Transverse colon (tissue), 4 donors: Measurements from ENCODE around the gene ZNF575. TPM values are rescaled to one million over a fixed set of nuclear protein-coding genes. Genes with fewer than 3 reads are reported as not detected.

Source experiments
- DNase-seq: peaks from one replicate; pipeline ENCODE4 v3.0.0-alpha.2; 2019
- H3K27ac ChIP-seq, 4 donors: fragments of 200-600 bp; sonication (generic); 2 replicates each; pipeline ENCODE4 v1.5.1; 2016 to 2018; ENCODE audit warnings: inconsistent platforms in 4 of 4
- H3K27me3 ChIP-seq: fragments of 200-600 bp; sonication (generic); 2 replicates; pipeline ENCODE4 v1.5.1; 2017; ENCODE audit warnings: inconsistent platforms
- H3K36me3 ChIP-seq, 4 donors: fragments of 200-600 bp; sonication (generic); 2 replicates each; pipeline ENCODE4 v1.5.1; 2017 to 2019; ENCODE audit warnings: inconsistent platforms in 4 of 4
- H3K4me1 ChIP-seq, 4 donors: fragments of 200-600 bp; sonication (generic); 2 replicates each; pipeline ENCODE4 v1.5.1; 2017 to 2020; ENCODE audit warnings: inconsistent platforms in 4 of 4
- H3K4me3 ChIP-seq, 4 donors: fragments of 200-600 bp; sonication (generic); 1 replicate in 1 of 4; 2 replicates in 3 of 4; pipeline versions ENCODE4 v1.5.1 to v1.6.1; 2017 to 2019; ENCODE audit warnings: inconsistent platforms in 4 of 4
- H3K9me3 ChIP-seq, 2 donors: fragments of 200-600 bp; sonication (generic); 2 replicates each; pipeline ENCODE4 v1.5.1; 2017 to 2019; ENCODE audit warnings: inconsistent platforms in 2 of 2
- EP300 ChIP-seq: sonication (generic); formaldehyde crosslinking; IDR thresholded peaks from one replicate; pipeline ENCODE4 v1.6.1; 2017; ENCODE audit warnings: antibody characterized with exemption, low read depth
- POLR2A ChIP-seq: fragments of 450-650 bp; IDR thresholded peaks from one replicate; pipeline ENCODE4 v1.6.1; 2016; ENCODE audit warnings: antibody characterized with exemption, mild to moderate bottlenecking, moderate library complexity
- POLR2AphosphoS5 ChIP-seq, 3 donors: sonication (generic); formaldehyde crosslinking; IDR thresholded peaks; one replicate each; pipeline ENCODE4 v1.6.1; 2016; ENCODE audit warnings: antibody characterized with exemption in 3 of 3
- WGBS, 2 donors: methylation state at CpG; one replicate each; pipeline ENCODE4 v1.1.5; 2018; ENCODE audit warnings: low coverage in 1 of 2; 5-methylcytosine and 5-hydroxymethylcytosine counted together
- in situ Hi-C, 4 donors: fragments of 200-750 bp; cut with MboI; loops; one replicate each; pipeline versions ENCODE4 v1.15.0 to v1.15.1; 2017; ENCODE audit warnings: low sequenced_read_pairs in 3 of 4, low pct_ligation_motif_present in 1 of 4, low pct_unique_long_range_greater_than_20kb in 1 of 4
- intact Hi-C: fragments of 100-400 bp; cut with DNase I; formaldehyde crosslinking; loops from one replicate; pipeline ENCODE4 v1.15.1; 2023; ENCODE audit warnings: low total_unique reads
- total RNA-seq, 4 donors: library from RNA; depleted of rRNA; stranded (reverse); fragments of >200 nt; gene quantifications; one replicate each; pipeline ENCODE4 v1.1.0, GENCODE V29; 2016
- TF ChIP-seq, protein P1 (sequence below), 5 experiments: fragments of 200-600 bp in 3 of 5; fragments of 450-650 bp in 2 of 5; sonication (generic) in 3 of 5; IDR thresholded peaks; 1 replicate in 2 of 5; 2 replicates in 3 of 5; pipeline ENCODE4 v1.5.1; 2016 to 2017; ENCODE audit warnings: antibody characterized with exemption in 5 of 5, inconsistent platforms in 3 of 5, mild to moderate bottlenecking in 2 of 5, moderate library complexity in 1 of 5

ZNF575 gene
- total RNA-seq, 4 donors from 2014 or later = 0.20 to 1.9 (median 1.8) TPM; not detected in 1

DNA sequence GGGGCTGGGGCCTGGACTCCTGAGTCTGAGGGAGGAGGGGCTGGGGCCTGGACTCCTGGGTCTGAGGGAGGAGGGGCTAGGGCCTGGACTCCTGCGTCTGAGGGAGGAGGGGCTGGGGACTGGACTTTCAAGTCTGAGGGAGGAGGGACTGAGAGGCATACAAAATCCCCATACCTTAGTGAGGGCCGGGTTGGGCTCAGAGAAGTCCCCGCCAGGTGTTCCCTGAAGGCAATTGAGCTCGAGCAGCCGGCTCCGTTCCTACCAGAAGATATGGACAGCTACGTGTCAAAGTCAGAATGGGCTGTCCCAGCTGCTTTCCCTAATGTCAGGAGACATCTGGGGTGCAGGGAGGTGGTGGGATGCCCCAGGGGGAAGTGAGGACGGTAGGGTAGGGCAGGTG lies 37.9 kb upstream of the ZNF575 start:
- Histone ChIP-seq H3K27me3 (no peaks in the 10 kb centered on the region), H3K4me3 (no peak overlapping the region), H3K9me3 (no peaks in the 10 kb centered on the region), H3K36me3 (peaks cover 0 to 15% (median 2%) of the 10 kb centered on the region in 4 donors), H3K27ac (no peak overlapping the region), H3K4me1 (peaks cover 0 to 9% (median 2%) of the 10 kb centered on the region in 4 donors)
- DNase-seq = no peak
- WGBS, 2 donors = 71 to 100% methylated on average over 1 to 4 of the region's 8 CpGs
- intact Hi-C loops = no loop called here
- in situ Hi-C loops = no loop called here
- TF ChIP-seq POLR2A = no peak
- no peak for TF ChIP-seq POLR2AphosphoS5 (IDR thresholded peaks at IDR 0.05)

DNA sequence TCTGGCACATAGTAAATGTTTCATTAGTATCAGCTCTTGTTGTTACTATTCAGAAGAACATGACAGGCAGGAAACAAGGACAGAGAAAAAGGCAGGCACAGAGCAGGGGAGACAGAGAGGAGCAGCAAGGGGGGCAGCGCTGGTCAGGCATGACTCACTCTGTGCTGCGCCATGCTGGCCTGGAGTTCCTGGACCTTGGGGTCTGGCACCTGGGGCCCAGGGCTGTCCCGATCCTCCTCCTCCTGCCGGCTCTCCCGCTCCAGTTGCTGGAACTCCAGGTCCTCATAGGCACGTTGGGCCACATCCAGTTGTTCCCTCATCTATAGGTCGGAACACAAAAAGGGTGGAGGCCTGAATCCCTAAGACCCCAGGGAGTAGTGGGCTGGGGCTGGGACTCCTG lies 36.0 kb upstream of the ZNF575 start:
- in situ Hi-C loops = no loop called here
- intact Hi-C loops = no loop called here
- H3K27ac ChIP-seq = no peak overlapping the region
- 94% methylated on average over 7 of the region's 7 CpGs; no CpG with 5 or more reads in 1 of the 2 donors for WGBS, 2 donors
- DNase-seq = no peak
- peaks cover 0 to 15% (median 2%) of the 10 kb centered on the region in 4 donors for H3K36me3 ChIP-seq
- no peak overlapping the region for H3K4me3 ChIP-seq
- peaks cover 0 to 10% (median 4%) of the 10 kb centered on the region in 4 donors for H3K4me1 ChIP-seq
- H3K27me3 ChIP-seq = no peaks in the 10 kb centered on the region
- TF ChIP-seq POLR2AphosphoS5 (IDR thresholded peaks at IDR 0.05) = no peak
- no peak for TF ChIP-seq POLR2A
- TF ChIP-seq, protein P1, sequence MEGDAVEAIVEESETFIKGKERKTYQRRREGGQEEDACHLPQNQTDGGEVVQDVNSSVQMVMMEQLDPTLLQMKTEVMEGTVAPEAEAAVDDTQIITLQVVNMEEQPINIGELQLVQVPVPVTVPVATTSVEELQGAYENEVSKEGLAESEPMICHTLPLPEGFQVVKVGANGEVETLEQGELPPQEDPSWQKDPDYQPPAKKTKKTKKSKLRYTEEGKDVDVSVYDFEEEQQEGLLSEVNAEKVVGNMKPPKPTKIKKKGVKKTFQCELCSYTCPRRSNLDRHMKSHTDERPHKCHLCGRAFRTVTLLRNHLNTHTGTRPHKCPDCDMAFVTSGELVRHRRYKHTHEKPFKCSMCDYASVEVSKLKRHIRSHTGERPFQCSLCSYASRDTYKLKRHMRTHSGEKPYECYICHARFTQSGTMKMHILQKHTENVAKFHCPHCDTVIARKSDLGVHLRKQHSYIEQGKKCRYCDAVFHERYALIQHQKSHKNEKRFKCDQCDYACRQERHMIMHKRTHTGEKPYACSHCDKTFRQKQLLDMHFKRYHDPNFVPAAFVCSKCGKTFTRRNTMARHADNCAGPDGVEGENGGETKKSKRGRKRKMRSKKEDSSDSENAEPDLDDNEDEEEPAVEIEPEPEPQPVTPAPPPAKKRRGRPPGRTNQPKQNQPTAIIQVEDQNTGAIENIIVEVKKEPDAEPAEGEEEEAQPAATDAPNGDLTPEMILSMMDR (IDR thresholded peaks at IDR 0.05) = no peak
- H3K9me3 ChIP-seq = no peaks in the 10 kb centered on the region

DNA sequence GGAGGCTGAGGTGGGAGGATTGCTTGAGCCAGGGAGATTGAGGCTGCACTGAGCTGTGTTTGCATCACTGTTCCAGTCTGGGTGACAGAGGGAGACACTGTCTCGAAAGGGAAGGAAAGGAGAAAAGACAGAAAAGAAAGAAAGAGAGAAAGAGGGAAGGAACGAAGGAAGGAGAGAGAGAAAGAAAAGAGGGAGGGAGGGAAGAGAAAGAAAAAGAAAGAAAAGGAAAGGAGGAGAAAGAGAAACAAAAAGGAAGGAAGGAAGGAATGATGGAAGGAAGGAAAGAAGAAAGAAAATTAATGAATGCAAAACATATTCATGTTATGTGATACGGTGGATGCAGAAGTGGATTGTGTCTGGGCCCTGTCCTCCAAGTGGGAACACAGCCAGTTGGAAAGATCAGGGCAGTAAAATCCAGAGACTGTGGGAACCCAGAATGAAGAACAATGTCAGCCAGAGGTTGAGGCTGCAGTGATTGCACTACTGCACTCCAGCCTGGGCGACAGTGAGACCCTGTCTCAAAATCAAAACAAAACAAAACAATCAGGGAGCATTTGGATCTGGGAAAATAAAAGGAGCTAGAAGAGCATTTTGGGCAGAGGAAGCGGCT lies 34.6 kb upstream of the ZNF575 start:
- H3K4me3 ChIP-seq = no peak overlapping the region
- peak overlapping the region in 1 of 4 donors; percentile 29 for H3K27ac ChIP-seq
- 74 to 76% methylated on average over 3 to 5 of the region's 5 CpGs for WGBS, 2 donors
- H3K27me3 ChIP-seq = no peaks in the 10 kb centered on the region
- TF ChIP-seq POLR2AphosphoS5 (IDR thresholded peaks at IDR 0.05) (no peak), POLR2A (no peak), EP300 (no peak)
- TF ChIP-seq, protein P1 (IDR thresholded peaks at IDR 0.05) = no peak
- no peaks in the 10 kb centered on the region for H3K9me3 ChIP-seq
- H3K4me1 ChIP-seq = peaks cover 6 to 21% (median 7%) of the 10 kb centered on the region in 4 donors
- in situ Hi-C loops = no loop called here
- intact Hi-C loops = no loop called here
- DNase-seq = no peak
- peaks cover 0 to 15% (median 2%) of the 10 kb centered on the region in 4 donors for H3K36me3 ChIP-seq

DNA sequence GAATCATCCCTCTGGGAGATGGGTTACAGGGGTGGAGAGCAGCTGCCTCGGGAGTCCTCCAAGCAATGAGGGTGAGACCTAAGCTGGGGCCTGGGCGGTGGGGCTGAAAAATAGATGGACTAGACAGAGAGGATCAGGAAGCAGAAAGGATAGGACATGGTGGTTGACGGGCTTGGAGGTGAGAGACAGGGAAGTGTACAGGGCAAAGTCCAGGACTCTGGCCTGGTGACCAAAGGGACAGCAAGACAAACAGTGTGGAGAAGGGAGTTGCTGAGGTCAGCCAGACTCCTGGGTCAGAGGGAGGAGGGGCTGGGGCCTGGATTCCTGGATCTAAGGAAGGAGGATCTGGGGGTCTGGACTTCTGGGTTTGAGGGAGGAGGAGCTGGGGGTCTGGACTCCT lies 33.9 kb upstream of the ZNF575 start:
- Histone ChIP-seq H3K36me3 (peaks cover 0 to 15% (median 2%) of the 10 kb centered on the region in 4 donors), H3K27ac (peak overlapping the region in 1 of 4 donors; percentile 29), H3K4me3 (no peak overlapping the region), H3K9me3 (no peaks in the 10 kb centered on the region), H3K4me1 (peaks cover 6 to 22% (median 7%) of the 10 kb centered on the region in 4 donors), H3K27me3 (no peaks in the 10 kb centered on the region)
- no peak for TF ChIP-seq POLR2A
- TF ChIP-seq, protein P1 (IDR thresholded peaks at IDR 0.05) = no peak
- no peak for TF ChIP-seq EP300
- TF ChIP-seq POLR2AphosphoS5 (IDR thresholded peaks at IDR 0.05) = no peak
- DNase-seq = peak; percentile 31
- in situ Hi-C loops = no loop called here
- intact Hi-C loops = no loop called here
- WGBS, 2 donors = 75 to 81% methylated on average over 2 to 3 of the region's 3 CpGs
